GM12801 (cell line): Measurements from ENCODE around the gene KIF17.

ENCODE experiments used
- CTCF ChIP-seq: IDR thresholded peaks from one replicate; pipeline ENCODE4 v1.5.1; 2011; ENCODE audit warnings: control low read depth; ENCODE audit not compliant: insufficient read length; ENCODE audit errors: extremely low read depth

KIF17 gene

DNA sequence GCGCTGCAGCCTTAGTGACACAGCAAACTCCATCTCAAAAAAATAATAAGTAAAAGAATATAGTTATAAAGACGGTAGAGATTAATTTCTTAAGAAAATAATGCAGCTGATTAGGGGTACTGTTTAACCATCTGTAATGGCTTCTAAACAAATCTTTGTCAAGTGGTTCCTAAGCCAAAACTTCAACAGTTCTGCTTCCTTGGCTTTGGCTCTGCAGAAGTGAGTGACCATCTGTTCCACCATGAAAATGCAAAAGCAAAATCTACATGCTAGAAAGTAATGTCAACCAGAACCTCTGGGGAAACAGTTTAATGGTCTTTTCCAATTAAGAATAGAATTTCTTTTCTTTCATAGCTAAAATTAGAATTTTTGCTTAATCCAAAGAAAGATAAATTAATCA is 23.0 kb upstream of the KIF17 start:
- no peak for TF ChIP-seq CTCF

DNA sequence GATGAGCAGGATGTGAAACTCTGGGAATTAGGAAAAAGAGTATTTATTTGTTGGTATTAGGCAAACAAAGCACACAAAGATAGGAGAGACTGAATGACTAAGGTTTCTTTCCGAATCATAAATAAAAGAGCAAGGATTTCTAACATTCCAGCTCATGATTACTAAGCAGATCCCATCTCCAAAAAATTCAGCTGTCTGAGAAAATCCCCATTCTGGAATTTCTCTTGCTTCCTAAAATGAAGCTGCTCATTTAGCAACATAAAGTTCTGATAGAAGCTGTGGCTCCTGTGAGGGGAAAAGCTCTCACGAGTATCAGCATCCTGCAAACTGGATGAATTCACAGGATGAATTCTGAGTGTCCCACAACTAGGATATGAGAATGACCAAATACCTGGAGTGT is 21.4 kb upstream of the KIF17 start:
- TF ChIP-seq CTCF: no peak

DNA sequence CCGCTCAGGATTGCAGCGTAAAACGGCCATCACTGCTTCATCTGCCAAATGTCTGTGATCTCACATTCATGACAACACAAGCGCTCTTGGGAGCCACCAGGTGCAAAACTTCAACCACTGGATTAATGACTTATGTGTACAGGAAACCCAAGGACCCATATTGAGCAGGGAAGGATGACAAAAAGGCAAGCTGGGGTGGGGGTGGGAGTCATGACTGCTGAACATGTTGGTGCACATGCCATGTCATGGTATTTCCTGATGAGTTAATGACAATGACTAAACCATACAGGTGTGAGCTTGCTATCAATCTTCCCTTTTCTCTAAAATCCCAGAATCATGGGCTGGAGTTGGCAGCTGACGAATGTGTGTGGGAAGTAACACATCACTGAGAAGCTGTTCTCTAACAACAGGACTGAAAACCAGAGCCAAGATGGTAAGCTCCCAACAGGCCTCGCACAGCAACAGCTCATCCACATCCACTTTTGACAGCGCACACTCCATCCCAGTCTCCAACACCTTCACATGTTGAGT is 17.8 kb upstream of the KIF17 start:
- no peak for TF ChIP-seq CTCF

GRCh38 chr1:20733360-20733975 is 15.7 kb upstream of the KIF17 start:
- no peak for TF ChIP-seq CTCF

GRCh38 chr1:20732588-20733359 is 15.0 kb upstream of the KIF17 start, which contains the start of gene SH2D5:
TSS of gene SH2D5 (minus strand) at chr1:20732703. CDS start at chr1:20728044, 4,659 bp downstream.
- no peak for TF ChIP-seq CTCF

GRCh38 chr1:20732071-20732587 is 14.3 kb upstream of the KIF17 start:
- no peak for TF ChIP-seq CTCF

DNA sequence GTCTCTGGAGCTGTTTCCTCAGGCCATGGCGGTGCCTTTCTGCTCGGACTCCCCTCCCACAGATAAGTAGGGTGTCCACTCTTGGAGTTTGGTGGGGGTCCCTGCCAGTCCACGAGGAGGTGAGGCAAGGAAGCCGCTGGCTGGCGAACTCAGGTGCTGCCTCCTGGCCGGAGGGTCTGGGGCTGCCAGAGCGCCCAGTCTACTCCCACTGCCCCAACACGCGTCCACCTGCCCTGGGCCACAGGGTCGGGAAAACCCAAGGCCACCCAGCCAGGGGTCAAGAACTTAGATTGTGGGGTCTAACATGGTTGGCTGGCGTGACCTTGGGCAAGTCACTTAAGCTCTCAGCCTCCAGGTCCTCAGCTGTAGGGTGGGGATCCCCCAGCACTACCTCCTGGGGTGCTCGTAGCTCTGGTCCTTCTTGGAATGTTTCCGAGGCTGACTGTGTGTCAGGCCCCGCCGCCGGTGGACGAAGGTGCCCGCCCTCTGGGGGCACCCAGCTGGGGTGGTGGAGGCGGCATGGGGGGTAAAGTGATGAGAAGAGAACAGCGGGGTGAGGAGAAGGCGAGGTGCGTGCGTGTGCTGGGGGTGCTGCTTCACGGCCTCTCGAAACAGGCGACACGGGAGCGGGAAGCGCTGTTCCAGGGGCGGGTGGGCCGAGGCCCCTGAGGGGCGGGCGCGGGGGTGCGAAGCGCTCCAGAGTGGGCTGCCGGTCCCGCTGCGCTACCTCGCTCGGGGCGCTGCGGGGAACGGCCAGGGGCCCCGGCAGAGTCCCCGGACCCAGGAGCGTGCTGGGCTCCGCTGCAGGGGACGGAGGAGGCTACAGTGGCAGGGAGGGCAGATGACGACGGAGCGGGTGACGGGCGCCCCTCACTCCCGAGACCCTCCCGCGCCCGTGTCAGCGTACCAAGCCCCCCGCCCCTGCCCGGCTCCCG is 13.5 kb upstream of the KIF17 start:
- no peak for TF ChIP-seq CTCF
